ENCODE data around the gene MRPL40.

Gene MRPL40

DNA sequence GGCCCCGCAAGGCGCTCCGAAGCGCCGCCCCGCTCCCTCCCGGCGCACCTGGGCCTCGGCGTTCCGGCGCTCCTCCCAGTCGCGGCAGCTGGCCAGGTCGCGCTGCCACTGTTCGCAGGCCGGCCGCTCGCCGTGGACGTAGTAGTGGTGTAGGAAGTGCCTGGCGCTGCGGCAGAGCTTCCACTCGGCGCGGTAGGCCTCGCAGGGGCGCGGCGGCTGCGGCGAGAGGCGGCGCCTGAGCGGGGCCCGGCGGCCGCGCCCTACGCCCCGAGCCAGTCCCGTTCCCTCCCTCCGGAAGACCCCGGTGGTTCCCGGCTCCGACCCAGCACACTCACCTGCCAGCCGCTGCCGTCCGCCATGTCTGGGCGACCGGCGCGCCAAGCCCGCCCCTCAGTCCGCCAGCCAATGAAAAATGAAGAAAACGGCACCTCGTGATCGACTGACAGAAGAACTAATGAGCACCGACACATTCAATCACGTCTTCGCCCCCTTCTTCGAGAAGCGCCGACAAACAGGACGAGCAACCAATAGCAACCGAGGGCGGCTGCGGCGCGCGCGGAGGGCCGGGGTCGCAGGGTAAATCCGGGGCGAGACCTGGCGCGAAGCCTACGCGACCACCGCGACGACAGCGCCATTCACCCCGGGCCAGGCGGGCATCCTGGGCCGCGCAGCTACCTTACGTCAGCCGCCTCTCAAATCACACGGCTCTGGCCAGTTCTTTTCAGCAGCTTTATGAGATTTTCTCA, 15.2 kb downstream of the MRPL40 start, which contains the start of gene C22orf39 (continued):
- TF ChIP-seq, protein P1, sequence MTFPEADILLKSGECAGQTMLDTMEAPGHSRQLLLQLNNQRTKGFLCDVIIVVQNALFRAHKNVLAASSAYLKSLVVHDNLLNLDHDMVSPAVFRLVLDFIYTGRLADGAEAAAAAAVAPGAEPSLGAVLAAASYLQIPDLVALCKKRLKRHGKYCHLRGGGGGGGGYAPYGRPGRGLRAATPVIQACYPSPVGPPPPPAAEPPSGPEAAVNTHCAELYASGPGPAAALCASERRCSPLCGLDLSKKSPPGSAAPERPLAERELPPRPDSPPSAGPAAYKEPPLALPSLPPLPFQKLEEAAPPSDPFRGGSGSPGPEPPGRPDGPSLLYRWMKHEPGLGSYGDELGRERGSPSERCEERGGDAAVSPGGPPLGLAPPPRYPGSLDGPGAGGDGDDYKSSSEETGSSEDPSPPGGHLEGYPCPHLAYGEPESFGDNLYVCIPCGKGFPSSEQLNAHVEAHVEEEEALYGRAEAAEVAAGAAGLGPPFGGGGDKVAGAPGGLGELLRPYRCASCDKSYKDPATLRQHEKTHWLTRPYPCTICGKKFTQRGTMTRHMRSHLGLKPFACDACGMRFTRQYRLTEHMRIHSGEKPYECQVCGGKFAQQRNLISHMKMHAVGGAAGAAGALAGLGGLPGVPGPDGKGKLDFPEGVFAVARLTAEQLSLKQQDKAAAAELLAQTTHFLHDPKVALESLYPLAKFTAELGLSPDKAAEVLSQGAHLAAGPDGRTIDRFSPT (tag by site-specific recombination; IDR thresholded peaks at IDR 0.05), result peak; percentile 66; the same call in 1 of the 2 replicates
- TF ChIP-seq KLF8 (tag by site-specific recombination; IDR thresholded peaks at IDR 0.05) (peak; percentile 52), BCL11B (tag by site-specific recombination; IDR thresholded peaks at IDR 0.05; ENCODE audit: low read depth) (peak; percentile 84; the same call in 1 of the 2 replicates), ZBTB20 (tag by site-specific recombination; IDR thresholded peaks at IDR 0.05) (peak; percentile 79), ZSCAN30 (tag by site-specific recombination; IDR thresholded peaks at IDR 0.05) (0 out of 2 replicates have a peak, but pooled peaks have one; percentile 26), YY1 (tag by site-specific recombination; IDR thresholded peaks at IDR 0.05) (peak; percentile 83), GLIS1 (tag by site-specific recombination; IDR thresholded peaks at IDR 0.05) (0 out of 2 replicates have a peak, but pooled peaks have one; percentile 53), ZBTB21 (tag by site-specific recombination; IDR thresholded peaks at IDR 0.05) (peak; percentile 56; the same call in 1 of the 2 replicates), ZEB2 (tag by site-specific recombination; IDR thresholded peaks at IDR 0.05) (peak; percentile 86), GLIS2 (tag by site-specific recombination; IDR thresholded peaks at IDR 0.05) (peak; percentile 59), ZNF292 (tag by site-specific recombination; IDR thresholded peaks at IDR 0.05; ENCODE audit: borderline replicate concordance, low read depth) (no peak), ZNF610 (tag by site-specific recombination; IDR thresholded peaks at IDR 0.05; ENCODE audit: borderline replicate concordance) (0 out of 2 replicates have a peak, but pooled peaks have one; percentile 49), KLF1 (tag by site-specific recombination; IDR thresholded peaks at IDR 0.05) (peak; percentile 22; the same call in 1 of the 2 replicates), MZF1 (tag by site-specific recombination; IDR thresholded peaks at IDR 0.05; ENCODE audit: borderline replicate concordance) (no peak), ZNF561 (tag by site-specific recombination; IDR thresholded peaks at IDR 0.05; ENCODE audit: borderline replicate concordance) (0 out of 2 replicates have a peak, but pooled peaks have one; percentile 35), ZNF596 (tag by site-specific recombination; IDR thresholded peaks at IDR 0.05) (peak; percentile 29; the same call in 1 of the 2 replicates), ZNF341 (tag by site-specific recombination; IDR thresholded peaks at IDR 0.05; ENCODE audit: low read depth) (peak; percentile 73), KLF16 (tag by site-specific recombination; IDR thresholded peaks at IDR 0.05) (0 out of 2 replicates have a peak, but pooled peaks have one; percentile 24), SP3 (tag by site-specific recombination; IDR thresholded peaks at IDR 0.05) (peak; percentile 67), ZNF324 (tag by site-specific recombination; IDR thresholded peaks at IDR 0.05) (peak; percentile 86; the same call in 1 of the 2 replicates), ZNF24 (tag by site-specific recombination; IDR thresholded peaks at IDR 0.05) (0 out of 2 replicates have a peak, but pooled peaks have one; percentile 61), ZNF394 (tag by site-specific recombination; IDR thresholded peaks at IDR 0.05; ENCODE audit: borderline replicate concordance) (0 out of 2 replicates have a peak, but pooled peaks have one; percentile 46), OVOL3 (tag by site-specific recombination; IDR thresholded peaks at IDR 0.05) (peak; percentile 55; the same call in 1 of the 2 replicates), ZNF76 (tag by site-specific recombination; IDR thresholded peaks at IDR 0.05; ENCODE audit: borderline replicate concordance, low read depth) (peak; percentile 81; the same call in 1 of the 2 replicates), ZBTB1 (tag by site-specific recombination; IDR thresholded peaks at IDR 0.05) (no peak), ZNF121 (tag by site-specific recombination; IDR thresholded peaks at IDR 0.05) (no peak)
- TF ChIP-seq, protein P2, sequence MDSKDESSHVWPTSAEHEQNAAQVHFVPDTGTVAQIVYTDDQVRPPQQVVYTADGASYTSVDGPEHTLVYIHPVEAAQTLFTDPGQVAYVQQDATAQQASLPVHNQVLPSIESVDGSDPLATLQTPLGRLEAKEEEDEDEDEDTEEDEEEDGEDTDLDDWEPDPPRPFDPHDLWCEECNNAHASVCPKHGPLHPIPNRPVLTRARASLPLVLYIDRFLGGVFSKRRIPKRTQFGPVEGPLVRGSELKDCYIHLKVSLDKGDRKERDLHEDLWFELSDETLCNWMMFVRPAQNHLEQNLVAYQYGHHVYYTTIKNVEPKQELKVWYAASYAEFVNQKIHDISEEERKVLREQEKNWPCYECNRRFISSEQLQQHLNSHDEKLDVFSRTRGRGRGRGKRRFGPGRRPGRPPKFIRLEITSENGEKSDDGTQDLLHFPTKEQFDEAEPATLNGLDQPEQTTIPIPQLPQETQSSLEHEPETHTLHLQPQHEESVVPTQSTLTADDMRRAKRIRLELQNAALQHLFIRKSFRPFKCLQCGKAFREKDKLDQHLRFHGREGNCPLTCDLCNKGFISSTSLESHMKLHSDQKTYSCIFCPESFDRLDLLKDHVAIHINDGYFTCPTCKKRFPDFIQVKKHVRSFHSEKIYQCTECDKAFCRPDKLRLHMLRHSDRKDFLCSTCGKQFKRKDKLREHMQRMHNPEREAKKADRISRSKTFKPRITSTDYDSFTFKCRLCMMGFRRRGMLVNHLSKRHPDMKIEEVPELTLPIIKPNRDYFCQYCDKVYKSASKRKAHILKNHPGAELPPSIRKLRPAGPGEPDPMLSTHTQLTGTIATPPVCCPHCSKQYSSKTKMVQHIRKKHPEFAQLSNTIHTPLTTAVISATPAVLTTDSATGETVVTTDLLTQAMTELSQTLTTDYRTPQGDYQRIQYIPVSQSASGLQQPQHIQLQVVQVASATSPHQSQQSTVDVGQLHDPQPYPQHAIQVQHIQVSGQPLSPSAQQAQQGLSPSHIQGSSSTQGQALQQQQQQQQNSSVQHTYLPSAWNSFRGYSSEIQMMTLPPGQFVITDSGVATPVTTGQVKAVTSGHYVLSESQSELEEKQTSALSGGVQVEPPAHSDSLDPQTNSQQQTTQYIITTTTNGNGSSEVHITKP (tag by site-specific recombination; IDR thresholded peaks at IDR 0.05), result no peak
- TF ChIP-seq, protein P3, sequence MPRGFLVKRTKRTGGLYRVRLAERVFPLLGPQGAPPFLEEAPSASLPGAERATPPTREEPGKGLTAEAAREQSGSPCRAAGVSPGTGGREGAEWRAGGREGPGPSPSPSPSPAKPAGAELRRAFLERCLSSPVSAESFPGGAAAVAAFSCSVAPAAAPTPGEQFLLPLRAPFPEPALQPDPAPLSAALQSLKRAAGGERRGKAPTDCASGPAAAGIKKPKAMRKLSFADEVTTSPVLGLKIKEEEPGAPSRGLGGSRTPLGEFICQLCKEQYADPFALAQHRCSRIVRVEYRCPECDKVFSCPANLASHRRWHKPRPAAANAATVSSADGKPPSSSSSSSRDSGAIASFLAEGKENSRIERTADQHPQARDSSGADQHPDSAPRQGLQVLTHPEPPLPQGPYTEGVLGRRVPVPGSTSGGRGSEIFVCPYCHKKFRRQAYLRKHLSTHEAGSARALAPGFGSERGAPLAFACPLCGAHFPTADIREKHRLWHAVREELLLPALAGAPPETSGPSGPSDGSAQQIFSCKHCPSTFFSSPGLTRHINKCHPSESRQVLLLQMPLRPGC (tag by site-specific recombination; IDR thresholded peaks at IDR 0.05), result no peak
- TF ChIP-seq, protein P4, sequence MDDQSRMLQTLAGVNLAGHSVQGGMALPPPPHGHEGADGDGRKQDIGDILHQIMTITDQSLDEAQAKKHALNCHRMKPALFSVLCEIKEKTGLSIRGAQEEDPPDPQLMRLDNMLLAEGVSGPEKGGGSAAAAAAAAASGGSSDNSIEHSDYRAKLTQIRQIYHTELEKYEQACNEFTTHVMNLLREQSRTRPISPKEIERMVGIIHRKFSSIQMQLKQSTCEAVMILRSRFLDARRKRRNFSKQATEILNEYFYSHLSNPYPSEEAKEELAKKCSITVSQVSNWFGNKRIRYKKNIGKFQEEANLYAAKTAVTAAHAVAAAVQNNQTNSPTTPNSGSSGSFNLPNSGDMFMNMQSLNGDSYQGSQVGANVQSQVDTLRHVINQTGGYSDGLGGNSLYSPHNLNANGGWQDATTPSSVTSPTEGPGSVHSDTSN (CRISPR knock-in tag; IDR thresholded peaks at IDR 0.05), result peak; percentile 96
